C4-2B (cell line): ENCODE measurements around the gene SEC14L6.

Experiments used
- ZFX ChIP-seq: fragments of 450-650 bp; IDR thresholded peaks from 2 replicates; pipeline ENCODE4 v1.6.1; 2017
- TF ChIP-seq, protein P1 (sequence below): fragments of 450-650 bp; conservative IDR thresholded peaks from 2 replicates; pipeline ENCODE4 v1.5.1; 2017; ENCODE audit warnings: mild to moderate bottlenecking

DNA sequence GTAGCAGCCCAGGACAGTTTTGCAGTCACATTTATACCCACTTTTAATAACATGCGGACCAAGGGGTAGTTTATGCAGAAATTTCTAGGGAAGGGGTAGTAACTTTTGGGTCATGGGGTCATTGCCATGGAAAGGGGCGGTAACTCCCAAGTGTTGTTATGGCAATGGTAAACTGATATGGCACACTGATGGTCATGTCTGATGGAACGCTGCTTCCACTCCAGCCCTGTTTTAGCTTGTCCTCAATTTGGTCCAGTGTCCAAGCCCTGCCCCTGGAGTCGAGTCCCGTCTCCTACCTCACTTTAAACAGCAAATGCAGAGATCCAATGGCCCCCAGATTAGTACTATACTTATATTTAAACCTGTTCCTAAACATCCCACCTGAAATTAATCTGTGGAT is 29.8 kb downstream of the SEC14L6 start:
- TF ChIP-seq, protein P1, sequence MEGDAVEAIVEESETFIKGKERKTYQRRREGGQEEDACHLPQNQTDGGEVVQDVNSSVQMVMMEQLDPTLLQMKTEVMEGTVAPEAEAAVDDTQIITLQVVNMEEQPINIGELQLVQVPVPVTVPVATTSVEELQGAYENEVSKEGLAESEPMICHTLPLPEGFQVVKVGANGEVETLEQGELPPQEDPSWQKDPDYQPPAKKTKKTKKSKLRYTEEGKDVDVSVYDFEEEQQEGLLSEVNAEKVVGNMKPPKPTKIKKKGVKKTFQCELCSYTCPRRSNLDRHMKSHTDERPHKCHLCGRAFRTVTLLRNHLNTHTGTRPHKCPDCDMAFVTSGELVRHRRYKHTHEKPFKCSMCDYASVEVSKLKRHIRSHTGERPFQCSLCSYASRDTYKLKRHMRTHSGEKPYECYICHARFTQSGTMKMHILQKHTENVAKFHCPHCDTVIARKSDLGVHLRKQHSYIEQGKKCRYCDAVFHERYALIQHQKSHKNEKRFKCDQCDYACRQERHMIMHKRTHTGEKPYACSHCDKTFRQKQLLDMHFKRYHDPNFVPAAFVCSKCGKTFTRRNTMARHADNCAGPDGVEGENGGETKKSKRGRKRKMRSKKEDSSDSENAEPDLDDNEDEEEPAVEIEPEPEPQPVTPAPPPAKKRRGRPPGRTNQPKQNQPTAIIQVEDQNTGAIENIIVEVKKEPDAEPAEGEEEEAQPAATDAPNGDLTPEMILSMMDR = no peak
- TF ChIP-seq ZFX = no peak
